Left lobe of liver (tissue), 2 donors: Measurements from ENCODE around the gene ZNF761. TPM values are rescaled to one million over a fixed set of nuclear protein-coding genes. Genes with fewer than 3 reads are reported as not detected.
"Not testable (repeated sequence)": the region's sequence is repeated elsewhere in the genome, so short reads cannot be mapped to it uniquely, and the experiment has no call there.

ENCODE experiments used
- ATAC-seq: fragments of 200-7000 bp; cut with Tn5 transposase; one replicate; pipeline ENCODE4 v1.9.1; 2020; ENCODE audit warnings: mild to moderate bottlenecking, moderate library complexity
- DNase-seq: peaks from one replicate; pipeline ENCODE4 v3.0.0-alpha.2; 2020; ENCODE audit warnings: low spot score
- total RNA-seq: library from RNA; stranded (reverse); gene quantifications from one replicate; pipeline ENCODE4 v1.2.1, GENCODE V29; 2021
- donor health status: DM: no; HTN: no; CAD: no; lungs with moderate emphysema.
- donor health status: DM: no; HTN: yes; CAD: no.

The ZNF761 gene
- total RNA-seq = 2.9 TPM

DNA sequence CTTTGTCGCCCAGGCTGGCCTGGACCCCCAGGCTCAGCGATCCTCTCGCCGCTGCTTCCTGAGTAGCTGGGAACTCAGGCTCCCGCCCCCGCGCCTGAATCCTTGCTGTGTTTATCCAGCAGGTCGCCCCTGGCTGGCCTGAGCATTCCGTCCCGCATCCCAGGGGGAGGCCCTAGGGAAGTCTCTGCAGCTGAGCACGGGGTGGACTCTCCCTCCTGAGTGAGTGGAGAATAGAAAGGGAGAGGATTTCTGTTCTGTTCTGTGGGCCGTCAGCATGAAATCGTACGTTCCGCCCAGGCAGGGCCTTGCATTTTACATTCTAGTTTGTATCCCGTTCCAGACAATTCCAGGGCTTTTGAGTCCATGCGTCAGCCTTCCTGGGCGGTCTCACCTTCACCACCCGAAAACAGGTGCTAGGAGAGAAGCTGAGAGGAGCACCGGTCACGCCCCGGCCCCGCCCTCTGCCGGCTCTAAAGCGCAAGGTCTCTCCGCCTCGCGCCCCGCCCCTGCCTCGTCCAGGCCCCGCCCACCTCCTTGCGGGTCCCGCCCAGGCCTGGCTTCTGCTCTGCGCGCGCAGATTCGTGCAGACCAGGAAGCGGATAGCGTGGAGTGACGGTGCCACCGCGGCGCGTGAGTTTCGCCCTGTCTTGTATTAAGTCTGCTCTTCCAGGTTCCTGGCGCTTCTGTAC is at the start of gene ZNF761:
ZNF761 (plus strand) TSS at position 586 of the 689 bp plus-strand sequence. CDS start 15,285 bp downstream, outside the sequence.
- DNase-seq (peak; percentile 96), ATAC-seq (peak; percentile 99)

DNA sequence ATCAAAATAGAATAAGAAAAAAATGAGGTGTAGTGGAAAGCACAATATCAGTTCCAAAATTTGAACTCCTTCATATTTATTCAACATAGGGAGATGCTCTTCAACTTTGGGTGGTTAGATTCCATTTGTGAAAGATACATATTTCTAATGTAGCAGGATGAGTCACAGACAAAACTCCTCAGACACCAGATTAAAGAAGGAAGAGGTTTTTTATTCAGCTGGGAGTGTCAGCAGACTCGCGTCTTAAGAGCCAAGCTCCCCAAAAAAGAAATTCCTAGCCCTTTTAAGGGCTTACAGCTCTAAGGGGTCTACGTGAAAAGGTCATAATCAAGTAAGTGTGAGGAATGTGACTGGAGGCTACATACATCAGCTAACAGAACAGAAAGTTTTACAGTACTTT is 43.6 kb upstream of the ZNF761 start:
- ATAC-seq (no peak), DNase-seq (no peak)

DNA sequence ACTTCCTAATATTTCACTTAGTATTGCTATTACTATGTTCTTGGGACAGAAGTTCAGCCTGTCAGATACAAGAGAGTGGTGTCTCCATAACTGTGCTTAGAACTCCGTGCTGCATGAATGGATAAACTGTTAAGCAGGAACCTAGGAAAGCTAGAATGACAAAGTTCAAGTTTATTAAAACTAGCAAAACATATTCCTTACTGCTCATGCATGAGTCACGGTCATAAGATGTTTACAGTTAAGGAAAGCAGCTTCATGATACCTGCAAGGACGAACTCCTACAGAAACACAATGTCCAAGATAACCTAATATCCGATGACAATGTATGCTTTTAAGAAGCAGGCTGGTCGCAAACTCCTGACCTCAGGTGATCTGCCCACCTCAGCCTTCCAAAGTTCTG is 42.9 kb upstream of the ZNF761 start:
- DNase-seq (no peak), ATAC-seq (no peak)

DNA sequence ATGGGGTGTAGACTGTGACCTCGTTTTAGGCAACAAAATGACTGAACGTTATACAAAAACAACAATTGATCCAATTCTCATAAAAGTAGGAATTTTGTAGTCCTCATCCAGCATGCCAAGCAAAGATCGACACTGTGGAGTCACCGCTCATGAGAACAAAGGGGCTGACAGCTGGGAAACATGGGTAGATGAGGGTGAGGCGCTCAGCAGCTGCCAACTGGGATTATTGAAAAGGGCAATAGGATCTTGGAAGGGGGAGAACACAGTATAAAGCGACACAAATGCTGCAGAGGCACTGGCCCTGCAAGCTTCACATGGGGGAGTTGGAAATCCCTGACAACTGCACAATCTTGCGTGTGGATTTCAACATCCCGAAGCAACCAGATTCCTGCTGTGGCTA is 42.2 kb upstream of the ZNF761 start:
- no peak for ATAC-seq

DNA sequence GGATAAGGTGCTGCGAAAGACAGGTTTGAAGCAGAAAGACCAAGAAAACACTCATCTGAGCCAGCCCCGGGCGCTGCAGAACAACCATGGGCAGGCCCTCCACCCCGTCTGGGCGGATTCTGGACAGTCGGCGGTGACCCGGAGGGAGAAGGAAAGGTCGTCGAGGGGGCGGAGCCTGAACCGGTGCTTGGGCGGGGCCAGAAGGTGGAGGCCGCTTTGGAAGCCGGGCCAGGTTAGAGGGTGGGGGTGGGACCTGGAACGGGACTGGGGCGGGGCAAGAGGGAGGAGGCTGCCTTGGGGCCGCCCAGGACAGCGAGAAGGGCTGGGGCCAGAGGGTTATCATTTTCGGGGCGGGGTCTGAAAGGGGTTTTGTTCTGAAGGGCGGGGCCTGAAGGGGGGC is 41.8 kb upstream of the ZNF761 start:
- no peak for ATAC-seq

More for the DNA sequence above, 42.2 kb upstream of the ZNF761 start:
- DNase-seq = no peak

DNA sequence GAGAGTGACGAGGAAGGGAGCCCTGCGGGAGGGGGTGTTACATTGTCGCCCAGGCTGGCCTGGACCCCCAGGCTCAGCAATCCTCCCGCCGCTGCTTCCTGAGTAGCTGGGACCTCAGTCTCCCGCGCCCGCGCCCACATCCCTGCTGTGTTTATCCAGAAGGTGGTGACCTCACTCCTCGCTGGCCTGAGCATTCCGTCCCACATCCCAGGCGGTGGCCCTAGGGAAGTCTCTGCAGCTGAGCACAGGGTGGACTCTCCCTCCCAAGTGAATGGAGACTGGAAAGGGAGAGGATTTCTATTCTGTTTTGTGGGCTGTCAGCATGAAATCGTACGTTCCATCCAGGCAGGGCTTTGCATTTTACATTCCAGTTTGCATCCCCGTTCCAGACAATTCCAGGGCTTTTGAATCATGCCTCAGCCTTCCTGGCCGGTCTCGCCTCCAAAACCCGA is 37.2 kb upstream of the ZNF761 start:
- ATAC-seq (peak; percentile 22), DNase-seq (peak; percentile 48)

More for the DNA sequence above, 41.8 kb upstream of the ZNF761 start:
- DNase-seq = no peak

DNA sequence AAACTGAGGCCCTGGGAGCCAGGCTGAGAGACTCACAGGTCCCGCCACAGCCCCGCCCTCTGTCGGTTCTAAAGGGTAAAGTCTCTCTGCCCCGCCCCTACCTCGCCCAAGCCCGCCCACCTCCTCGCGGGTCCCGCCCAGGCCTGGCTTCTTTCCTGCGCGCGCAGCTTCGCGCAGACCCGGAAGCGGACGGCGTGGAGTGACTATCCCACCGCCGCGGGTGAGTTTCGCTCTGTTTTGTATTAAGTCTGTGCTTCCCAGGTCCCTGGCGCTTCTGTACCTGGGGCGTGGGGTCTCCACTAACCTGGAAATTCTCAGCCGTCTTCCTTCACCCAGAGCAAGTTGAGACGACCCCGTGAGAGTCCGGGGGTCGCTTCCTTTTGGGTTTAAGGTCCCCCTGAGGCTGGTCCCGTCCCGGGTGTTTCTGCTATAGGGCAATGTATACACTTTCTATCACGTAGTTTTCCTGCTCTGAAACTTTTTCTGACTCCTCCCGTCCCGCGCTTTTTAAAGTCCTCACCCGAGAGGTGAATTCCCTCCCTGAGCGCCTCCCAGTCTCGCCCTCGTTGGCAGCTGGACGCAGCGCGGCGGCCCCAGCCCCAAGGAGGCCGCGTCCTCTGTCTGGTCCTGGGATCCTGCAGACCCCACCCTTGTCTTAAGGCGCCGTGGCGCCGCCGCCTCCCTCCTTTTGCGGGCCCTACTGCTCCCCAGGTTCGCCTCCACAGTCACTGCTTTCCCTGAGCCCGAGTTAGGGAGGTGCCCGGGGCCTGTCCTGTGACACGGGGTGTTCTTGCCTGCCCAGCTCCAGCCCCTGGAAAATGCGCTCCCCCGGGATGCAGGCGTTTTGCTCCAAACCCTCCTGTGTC is 36.6 kb upstream of the ZNF761 start, which contains the start of gene ZNF765:
ZNF765 (plus strand) TSS at position 176 of the 866 bp plus-strand sequence. CDS start 2,867 bp downstream, outside the sequence.
- ATAC-seq (peak; percentile 100), DNase-seq (peak; percentile 95)

DNA sequence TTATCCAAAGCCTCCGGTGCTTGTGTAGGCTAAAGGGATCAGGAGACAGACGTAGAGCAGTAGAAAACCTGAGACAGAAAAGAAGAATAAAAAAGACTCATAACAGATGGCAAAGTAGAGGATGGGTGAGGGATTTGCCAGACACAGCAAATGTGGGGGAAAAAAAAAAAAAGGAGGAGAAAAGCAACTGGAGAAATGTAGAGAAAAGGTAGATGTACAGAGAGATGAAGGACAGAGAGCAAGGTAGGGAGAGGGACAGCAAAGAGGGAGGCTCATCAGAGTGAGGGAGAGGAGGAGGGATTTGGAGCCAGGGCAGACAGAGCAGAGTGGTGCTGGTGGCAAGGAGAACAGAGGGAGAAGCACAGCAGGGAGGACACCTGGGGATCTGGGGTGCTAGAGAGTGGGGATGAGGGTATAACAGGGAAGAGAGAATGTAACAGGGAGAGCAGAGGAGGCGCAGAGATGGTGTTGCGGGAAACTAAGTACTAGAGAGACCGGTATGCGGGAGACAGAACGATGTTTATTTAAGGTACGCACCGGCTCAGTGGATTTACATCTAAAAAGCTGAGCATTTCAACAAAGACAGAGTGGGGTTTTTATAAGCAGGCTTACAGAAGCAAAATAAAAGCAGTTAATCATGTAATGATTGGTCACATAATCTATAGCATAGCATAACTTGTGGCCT is 35.8 kb upstream of the ZNF761 start:
- ATAC-seq, DNase-seq: not testable (repeated sequence)

DNA sequence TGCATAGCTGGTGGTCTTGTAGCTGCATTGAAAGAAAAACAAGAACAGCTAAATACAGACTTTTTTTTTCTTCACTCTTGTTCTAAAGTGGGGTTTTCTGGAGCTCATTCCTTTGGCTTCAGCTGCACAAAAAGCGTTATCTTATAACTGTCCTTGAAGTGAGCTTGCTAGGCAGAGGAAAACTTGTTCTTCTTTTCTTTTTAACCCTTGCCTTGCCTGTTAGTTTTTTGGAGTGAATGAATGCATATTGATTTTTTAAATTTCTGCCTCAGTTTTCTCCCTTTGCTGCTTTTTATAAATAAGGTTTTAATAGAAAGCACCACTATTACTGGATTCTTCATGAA is 35.3 kb upstream of the ZNF761 start:
- DNase-seq (no peak), ATAC-seq (no peak)

DNA sequence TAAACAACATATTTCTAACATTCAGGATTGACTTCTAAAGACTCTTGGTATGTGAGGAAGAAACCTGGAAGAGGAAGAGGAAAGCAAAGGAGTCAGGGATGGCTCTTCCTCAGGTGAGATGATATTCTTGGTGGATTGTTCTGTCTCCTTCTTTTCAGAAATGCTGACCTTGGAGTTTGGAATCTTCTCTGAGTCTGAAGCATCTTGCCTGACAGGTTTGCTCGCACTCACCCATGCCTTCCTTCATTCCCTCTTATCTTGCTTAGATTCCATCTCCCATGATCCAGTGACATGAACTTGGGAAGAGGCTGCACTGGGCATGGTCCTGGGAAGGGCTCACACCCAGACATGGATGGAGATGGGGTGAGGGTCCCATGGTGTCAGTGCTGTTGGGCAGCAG is 33.9 kb upstream of the ZNF761 start:
- DNase-seq, ATAC-seq: not testable (repeated sequence)

DNA sequence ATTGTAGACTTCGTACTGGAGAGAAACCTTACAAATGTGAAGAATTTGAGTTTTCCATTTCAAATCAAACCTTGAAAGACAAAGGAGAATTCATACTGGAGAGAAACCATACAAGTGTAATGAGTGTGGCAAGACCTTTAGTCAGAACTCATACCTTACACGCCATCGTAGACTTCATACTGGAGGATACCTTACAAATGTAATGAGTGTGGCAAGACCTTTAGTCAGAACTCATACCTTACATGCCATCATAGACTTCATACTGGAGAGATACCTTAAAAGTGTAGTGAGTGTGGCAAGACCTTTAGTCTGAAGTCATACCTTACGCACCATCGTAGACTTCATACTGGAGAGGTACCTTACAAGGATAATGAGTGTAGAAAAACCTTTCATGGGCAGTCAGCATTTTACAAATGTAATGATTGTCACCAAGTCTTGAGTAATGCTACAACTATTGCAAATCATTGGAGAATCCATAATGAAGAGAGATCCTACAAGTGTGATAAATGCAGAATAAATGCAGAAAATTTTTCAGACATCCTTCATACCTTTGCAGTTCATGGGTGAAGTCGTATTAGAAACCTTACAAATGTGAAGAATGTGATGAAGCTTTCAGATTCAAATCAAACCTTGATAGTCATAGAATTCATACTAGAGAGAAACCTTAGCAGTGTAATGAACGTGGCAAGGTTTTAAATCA is 22.1 kb upstream of the ZNF761 start:
- no peak for ATAC-seq
- no peak for DNase-seq

DNA sequence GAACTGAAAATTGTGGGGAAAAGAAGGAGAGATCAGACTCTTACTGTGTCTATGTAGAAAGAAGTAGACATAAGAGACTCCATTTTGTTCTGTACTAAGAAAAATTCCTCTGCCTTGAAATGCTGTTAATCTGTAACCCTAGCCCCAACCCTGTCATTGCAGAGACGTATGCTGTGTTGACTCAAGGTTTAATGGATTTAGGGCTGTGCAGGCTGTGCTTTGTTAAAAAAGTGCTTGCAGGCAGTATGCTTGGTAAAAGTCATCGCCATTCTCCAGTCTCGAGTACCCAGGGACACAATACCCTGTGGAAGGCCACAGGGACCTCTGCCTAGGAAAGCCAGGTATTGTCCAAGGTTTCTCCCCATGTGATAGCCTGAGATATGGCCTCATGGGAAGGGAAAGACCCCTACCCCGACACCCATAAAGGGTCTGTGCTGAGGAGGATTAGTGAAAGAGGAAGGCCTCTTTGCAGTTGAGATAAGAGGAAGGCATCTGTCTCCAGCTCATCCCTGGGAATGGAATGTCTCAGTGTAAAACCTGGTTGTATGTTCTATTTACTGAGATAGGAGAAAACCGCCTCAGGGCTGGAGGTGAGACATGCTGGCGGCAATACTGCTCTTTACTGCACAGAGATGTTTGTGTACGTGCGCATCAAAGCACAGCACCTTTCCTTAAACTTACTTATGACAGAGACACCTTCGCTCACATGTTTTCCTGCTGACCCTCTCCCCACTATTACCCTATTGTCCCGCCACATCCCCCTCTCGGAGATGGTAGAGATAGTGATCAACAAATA is 11.1 kb upstream of the ZNF761 start:
- DNase-seq, ATAC-seq: not testable (repeated sequence)

DNA sequence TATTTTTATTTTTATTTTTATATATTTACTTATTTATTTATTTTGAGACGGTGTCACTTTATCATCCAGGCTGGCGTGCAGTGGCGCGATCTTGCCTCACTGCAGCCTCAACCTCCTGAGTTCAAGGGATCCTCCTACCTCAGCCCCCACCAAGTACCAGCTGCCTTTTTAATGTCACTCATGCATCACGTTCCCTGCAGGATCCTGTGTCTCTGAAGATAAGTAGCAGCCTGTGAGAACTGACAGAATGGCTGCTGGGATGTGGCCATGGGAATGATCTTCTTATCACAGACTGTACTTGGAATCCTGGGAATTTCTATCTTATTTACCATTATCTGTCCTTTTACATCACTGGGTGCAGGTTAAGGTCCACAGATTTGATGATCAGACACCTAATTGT is 9.2 kb upstream of the ZNF761 start:
- DNase-seq (no peak), ATAC-seq (no peak)

DNA sequence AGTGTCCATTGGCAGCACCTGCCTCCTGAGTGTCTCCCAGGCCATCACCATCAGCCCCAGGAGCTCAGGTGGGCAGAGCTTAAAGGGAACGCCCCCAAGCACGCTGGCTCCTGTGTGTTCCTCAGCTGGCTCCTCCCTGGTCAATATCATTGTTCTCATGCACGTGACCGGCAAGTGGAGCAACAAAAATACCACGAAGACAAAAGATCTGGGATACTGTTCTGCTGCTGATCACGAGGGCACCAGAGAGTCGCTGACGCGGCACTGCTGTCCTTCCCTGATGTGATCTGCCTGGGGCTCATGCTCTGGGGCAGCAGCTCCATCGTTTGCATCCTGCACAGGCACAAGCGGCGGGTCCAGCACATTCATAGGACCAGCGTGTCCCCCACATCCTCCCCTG is 8.7 kb upstream of the ZNF761 start:
- DNase-seq = not testable (repeated sequence)
- ATAC-seq = peak; percentile 68

DNA sequence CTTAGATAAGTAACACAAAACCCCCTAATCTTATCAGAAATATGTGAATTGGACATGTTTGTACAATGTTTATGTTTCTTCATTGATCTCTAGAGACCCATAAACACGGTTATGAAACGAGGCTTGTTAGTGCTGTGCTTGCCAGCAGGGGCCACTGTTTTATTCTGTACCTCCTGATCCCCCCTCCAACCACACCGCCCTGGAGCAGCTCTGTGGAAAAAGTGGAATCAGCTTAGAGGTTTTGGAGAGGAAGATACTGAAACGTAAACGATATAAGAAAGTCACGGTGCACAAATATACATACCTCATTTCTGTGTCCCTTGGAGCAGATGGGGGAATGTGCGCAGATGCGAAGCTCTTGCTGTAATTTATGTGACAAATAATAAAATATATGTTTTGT is 8.1 kb upstream of the ZNF761 start:
- ATAC-seq = peak; percentile 69
- not testable (repeated sequence) for DNase-seq

DNA sequence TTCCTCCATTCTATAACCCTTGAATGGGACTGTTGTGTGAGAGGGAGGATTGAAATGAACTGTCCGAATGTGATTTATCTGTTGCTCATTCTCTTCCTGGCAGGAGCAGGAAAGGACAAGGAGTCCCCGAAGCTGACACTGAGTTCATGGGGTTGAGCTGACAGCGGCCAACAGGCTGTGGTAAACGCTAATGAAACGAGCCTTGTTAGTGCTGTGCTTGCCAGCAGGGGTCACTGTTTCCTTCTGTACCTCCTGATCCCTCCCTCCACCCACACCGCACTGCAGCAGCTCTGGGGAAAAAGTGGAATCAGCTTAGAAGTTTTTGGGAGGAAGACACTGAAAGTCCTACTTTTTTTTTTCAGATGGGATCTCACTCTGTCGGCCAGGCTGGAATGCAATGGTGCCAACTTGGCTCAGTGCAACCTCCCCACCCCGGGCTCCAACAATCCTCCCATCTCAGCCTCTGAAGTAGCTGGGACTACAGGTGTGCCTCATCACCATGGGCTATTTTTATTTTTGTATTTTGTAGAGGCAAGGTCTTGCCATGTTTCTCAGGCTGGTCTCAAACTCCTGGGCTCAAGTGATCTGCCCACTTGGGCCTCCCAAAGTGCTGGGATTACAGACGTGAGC is 6.7 kb upstream of the ZNF761 start:
- DNase-seq (peak; percentile 57), ATAC-seq (peak; percentile 89)

DNA sequence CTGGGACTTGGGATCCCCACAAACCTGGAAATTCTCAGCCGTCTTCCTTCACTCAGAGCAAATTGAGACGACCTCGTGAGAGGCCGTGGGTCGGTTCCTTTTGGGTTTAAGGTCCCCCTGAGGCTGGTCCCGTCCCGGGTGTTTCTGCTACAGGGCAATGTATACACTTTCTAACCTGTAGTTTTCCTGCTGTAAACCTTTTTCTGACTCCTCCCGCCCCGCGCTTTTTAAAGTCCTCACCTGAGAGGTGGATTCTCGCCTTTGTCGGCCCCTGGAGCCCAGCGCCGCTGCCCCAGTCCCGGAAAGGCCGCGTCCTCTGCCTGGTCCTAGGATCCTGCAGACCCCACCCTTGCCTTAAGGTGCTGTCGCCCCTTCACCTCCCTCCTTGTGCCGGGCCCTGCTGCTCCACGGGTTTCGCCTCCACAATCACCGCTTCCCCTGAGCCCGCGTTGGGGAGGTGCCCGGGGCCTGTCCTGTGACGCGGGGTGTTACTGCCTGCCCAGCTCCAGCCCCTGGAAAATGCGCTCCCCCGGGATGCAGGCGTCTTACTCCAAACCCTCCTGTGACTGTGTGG is 391 bp downstream of the ZNF761 start:
- ATAC-seq = peak; percentile 17
- no peak for DNase-seq

DNA sequence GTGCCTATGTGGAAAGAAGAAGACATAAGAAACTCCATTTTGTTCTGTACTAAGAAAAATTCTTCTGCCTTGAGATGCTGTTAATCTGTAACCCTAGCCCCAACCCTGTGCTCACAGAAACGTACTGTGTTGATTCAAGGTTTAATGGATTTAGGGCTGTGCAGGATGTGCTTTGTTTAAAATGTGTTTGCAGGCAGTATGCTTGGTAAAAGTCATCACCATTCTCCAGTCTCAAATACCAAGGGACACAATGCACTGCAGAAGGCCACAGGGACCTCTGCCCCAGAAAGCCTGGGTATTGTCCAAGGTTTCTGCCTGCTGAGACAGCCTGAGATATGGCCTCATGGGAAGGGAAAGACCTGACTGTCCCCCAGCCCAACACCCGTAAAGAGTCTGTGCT is 12.0 kb downstream of the ZNF761 start:
- ATAC-seq, DNase-seq: not testable (repeated sequence)

DNA sequence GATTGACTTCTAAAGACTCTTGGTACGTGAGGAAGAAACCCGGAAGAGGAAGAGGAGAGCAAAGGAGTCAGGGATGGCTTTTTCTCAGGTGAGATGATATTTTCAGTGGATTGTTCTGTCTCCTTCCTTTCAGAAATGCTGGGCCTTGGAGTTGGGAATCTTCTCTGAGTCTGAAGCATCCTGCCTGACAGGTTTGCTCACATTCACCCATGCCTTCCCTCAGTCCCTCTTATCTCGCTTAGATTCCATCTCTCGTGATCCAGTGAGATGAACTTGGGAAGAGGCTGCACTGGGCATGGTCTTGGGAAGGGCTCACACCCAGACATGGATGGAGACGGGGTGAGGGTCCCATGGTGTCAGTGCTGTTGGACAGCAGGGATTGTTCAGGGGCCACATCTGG is 15.4 kb downstream of the ZNF761 start:
- ATAC-seq, DNase-seq: not testable (repeated sequence)
